MM.1S (cell line): ENCODE data around the gene PLSCR3.

Source experiments
- DNase-seq: peaks from one replicate; pipeline ENCODE4 v3.0.0-alpha.2; 2015
- H2AFZ ChIP-seq: fragments of 300-600 bp; sonication (generic); 2 replicates; pipeline ENCODE4 v1.6.0; 2016; ENCODE audit warnings: antibody characterized with exemption, low read length
- H3F3A ChIP-seq: fragments of 300-600 bp; sonication (generic); 2 replicates; pipeline ENCODE4 v1.6.1; 2016; ENCODE audit warnings: mild to moderate bottlenecking, antibody characterized with exemption, low read length, moderate library complexity, mixed read lengths; ENCODE audit not compliant: insufficient read depth
- H3K27ac ChIP-seq: fragments of 300-600 bp; sonication (generic); 2 replicates; pipeline ENCODE4 v1.5.1; 2016; ENCODE audit warnings: mild to moderate bottlenecking, low read length
- H3K27me3 ChIP-seq: fragments of 300-600 bp; sonication (generic); replicated peaks from 2 replicates; pipeline ENCODE4 v1.6.0; 2016; ENCODE audit warnings: low read length; ENCODE audit not compliant: insufficient read depth
- H3K36me3 ChIP-seq: fragments of 300-600 bp; sonication (generic); replicated peaks from 2 replicates; pipeline ENCODE4 v1.6.1; 2016; ENCODE audit warnings: mild to moderate bottlenecking, low read length, mixed read lengths; ENCODE audit not compliant: insufficient read depth
- H3K4me1 ChIP-seq: fragments of 300-600 bp; sonication (generic); 2 replicates; pipeline ENCODE4 v1.6.1; 2016; ENCODE audit warnings: low read length, mixed read lengths
- H3K4me2 ChIP-seq: fragments of 300-600 bp; sonication (generic); 2 replicates; pipeline ENCODE4 v1.6.0; 2016; ENCODE audit warnings: low read depth, low read length
- H3K4me3 ChIP-seq: fragments of 300-600 bp; sonication (generic); 2 replicates; pipeline ENCODE4 v1.5.1; 2016; ENCODE audit warnings: low read length, mixed read lengths
- H3K79me2 ChIP-seq: fragments of 300-600 bp; sonication (generic); 2 replicates; pipeline ENCODE4 v1.6.1; 2016; ENCODE audit warnings: mixed run types, low read length, mixed read lengths
- H3K9ac ChIP-seq: fragments of 300-600 bp; sonication (generic); 2 replicates; pipeline ENCODE4 v1.6.1; 2016; ENCODE audit warnings: low read length, mixed read lengths
- H3K9me2 ChIP-seq: fragments of 300-600 bp; sonication (generic); replicated peaks from 2 replicates; pipeline ENCODE4 v1.6.1; 2016; ENCODE audit warnings: mild to moderate bottlenecking, low read length, mixed read lengths; ENCODE audit not compliant: insufficient read depth
- H3K9me3 ChIP-seq: fragments of 300-600 bp; sonication (generic); replicated peaks from 2 replicates; pipeline ENCODE4 v1.6.1; 2016; ENCODE audit warnings: mild to moderate bottlenecking, low read length, mixed read lengths; ENCODE audit not compliant: insufficient read depth
- H4K20me1 ChIP-seq: fragments of 300-600 bp; sonication (generic); 2 replicates; pipeline ENCODE4 v1.6.1; 2016; ENCODE audit warnings: mild to moderate bottlenecking, low read length, moderate library complexity, mixed read lengths; ENCODE audit not compliant: insufficient read depth
- CTCF ChIP-seq: fragments of 300-600 bp; sonication (generic); IDR thresholded peaks from 2 replicates; pipeline ENCODE4 v1.5.1; 2016; ENCODE audit warnings: antibody characterized with exemption, low read length, mixed read lengths
- EZH2 ChIP-seq: fragments of 300-600 bp; sonication (generic); optimal IDR thresholded peaks from 2 replicates; pipeline ENCODE3; 2017; ENCODE audit warnings: low read depth, mild to moderate bottlenecking, antibody characterized with exemption, low read length, mixed read lengths
- EZH2phosphoT487 ChIP-seq: fragments of 300-600 bp; sonication (generic); IDR thresholded peaks from 2 replicates; pipeline ENCODE4 v1.6.1; 2018; ENCODE audit warnings: antibody characterized with exemption, low read length

PLSCR3 gene

DNA sequence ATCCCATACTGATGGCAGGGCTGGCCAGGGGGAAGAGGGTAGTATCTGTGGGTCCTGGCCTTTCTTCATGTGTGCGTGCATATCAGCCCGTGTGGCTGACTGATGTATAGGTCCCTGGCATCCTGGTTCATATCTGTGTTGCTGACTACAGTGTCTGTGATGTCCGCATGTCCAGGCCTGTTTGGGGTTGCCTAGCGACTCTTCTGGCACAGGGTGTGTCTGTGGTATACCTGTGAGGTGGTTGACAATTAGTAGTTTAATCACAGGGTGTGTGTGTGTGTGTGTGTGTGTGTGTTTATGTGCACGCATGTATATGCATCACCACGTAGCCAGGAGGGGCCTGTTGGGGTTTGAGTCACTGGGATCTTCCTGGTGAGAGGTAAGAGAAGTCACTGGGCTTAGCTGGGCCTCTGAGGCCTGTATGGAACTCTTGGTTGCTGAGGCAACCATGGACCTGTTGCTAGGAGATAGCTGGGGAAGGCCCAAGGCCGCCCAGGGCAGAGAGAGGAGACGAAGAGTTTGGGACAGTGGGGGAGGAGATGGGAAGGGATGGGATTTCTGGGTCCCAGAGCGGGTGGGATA lies 40.0 kb downstream of the PLSCR3 start:
- no peak overlapping the region for H2AFZ ChIP-seq
- no peak overlapping the region for H3K4me2 ChIP-seq
- no peak overlapping the region for H3K27ac ChIP-seq
- H3K79me2 ChIP-seq = no peaks in the 10 kb centered on the region
- H3F3A ChIP-seq = 0 out of 2 replicates have a peak, but pooled peaks cover 6% of the 10 kb centered on the region
- peaks cover 5% of the 10 kb centered on the region; the same call in 1 of the 2 replicates for H3K4me1 ChIP-seq
- H3K4me3 ChIP-seq = no peak overlapping the region
- H3K9ac ChIP-seq = no peak overlapping the region
- H4K20me1 ChIP-seq = no peaks in the 10 kb centered on the region
- no peaks in the 10 kb centered on the region for H3K9me3 ChIP-seq
- H3K36me3 ChIP-seq = no peaks in the 10 kb centered on the region
- TF ChIP-seq CTCF = no peak
- no peak for TF ChIP-seq EZH2phosphoT487
- TF ChIP-seq EZH2 = no peak
- no peak for DNase-seq
- H3K27me3 ChIP-seq = peaks cover 7% of the 10 kb centered on the region; the same call in 1 of the 2 replicates
- H3K9me2 ChIP-seq = no peaks in the 10 kb centered on the region

DNA sequence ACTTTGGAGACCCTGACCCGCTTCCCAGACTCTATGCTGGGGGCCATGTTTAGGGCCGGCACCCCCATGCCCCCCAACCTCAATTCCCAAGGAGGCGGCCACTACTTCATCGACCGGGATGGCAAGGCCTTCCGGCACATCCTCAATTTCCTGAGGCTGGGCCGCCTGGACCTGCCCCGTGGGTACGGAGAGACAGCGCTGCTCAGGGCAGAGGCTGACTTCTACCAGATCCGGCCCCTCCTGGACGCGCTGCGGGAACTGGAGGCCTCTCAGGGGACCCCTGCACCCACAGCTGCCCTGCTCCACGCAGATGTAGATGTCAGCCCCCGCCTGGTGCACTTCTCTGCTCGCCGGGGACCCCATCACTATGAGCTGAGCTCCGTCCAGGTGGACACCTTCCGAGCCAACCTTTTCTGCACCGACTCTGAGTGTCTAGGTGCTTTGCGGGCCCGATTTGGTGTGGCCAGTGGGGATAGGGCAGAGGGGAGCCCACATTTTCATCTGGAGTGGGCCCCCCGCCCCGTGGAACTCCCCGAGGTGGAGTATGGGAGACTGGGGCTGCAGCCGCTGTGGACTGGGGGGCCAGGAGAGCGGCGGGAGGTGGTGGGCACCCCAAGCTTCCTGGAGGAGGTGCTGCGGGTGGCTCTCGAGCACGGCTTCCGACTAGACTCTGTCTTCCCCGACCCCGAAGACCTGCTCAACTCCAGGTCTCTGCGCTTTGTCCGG lies 41.3 kb downstream of the PLSCR3 start:
- peak overlapping the region; percentile 98; the same call in 1 of the 2 replicates for H3K4me2 ChIP-seq

GRCh38 chr17:7352503-7352889 lies 41.8 kb downstream of the PLSCR3 start:
- no peaks in the 10 kb centered on the region for H3K9me2 ChIP-seq
- 0 out of 2 replicates have a peak, but pooled peaks cover 6% of the 10 kb centered on the region for H3F3A ChIP-seq
- no peaks in the 10 kb centered on the region for H4K20me1 ChIP-seq
- H3K9me3 ChIP-seq = no peaks in the 10 kb centered on the region
- peak; percentile 27 for DNase-seq
- peaks cover 5% of the 10 kb centered on the region; the same call in 1 of the 2 replicates for H3K4me1 ChIP-seq
- peak overlapping the region; percentile 67; the same call in 1 of the 2 replicates for H3K9ac ChIP-seq
- H3K36me3 ChIP-seq = no peaks in the 10 kb centered on the region
- H3K79me2 ChIP-seq = no peaks in the 10 kb centered on the region
- peaks cover 7% of the 10 kb centered on the region; the same call in 1 of the 2 replicates for H3K27me3 ChIP-seq
- H3K4me2 ChIP-seq = peak overlapping the region; percentile 98
- H3K27ac ChIP-seq = no peak overlapping the region
- H2AFZ ChIP-seq = peak overlapping the region; percentile 98
- TF ChIP-seq EZH2 (no peak), CTCF (no peak), EZH2phosphoT487 (no peak)
- peak overlapping the region; percentile 82 for H3K4me3 ChIP-seq

More for the DNA sequence above, 41.3 kb downstream of the PLSCR3 start:
- peaks cover 7% of the 10 kb centered on the region; the same call in 1 of the 2 replicates for H3K27me3 ChIP-seq
- H4K20me1 ChIP-seq = no peaks in the 10 kb centered on the region
- H3K9me3 ChIP-seq = no peaks in the 10 kb centered on the region
- H3K4me1 ChIP-seq = peaks cover 5% of the 10 kb centered on the region; the same call in 1 of the 2 replicates
- H3K27ac ChIP-seq = no peak overlapping the region
- no peaks in the 10 kb centered on the region for H3K36me3 ChIP-seq
- H3K9ac ChIP-seq = no peak overlapping the region
- 0 out of 2 replicates have a peak, but pooled peaks cover 6% of the 10 kb centered on the region for H3F3A ChIP-seq
- H2AFZ ChIP-seq = no peak overlapping the region
- TF ChIP-seq CTCF (no peak), EZH2phosphoT487 (no peak), EZH2 (no peak)
- H3K9me2 ChIP-seq = no peaks in the 10 kb centered on the region
- H3K79me2 ChIP-seq = no peaks in the 10 kb centered on the region
- DNase-seq = no peak
- no peak overlapping the region for H3K4me3 ChIP-seq
